ENCODE measurements around the gene C2CD3. TPM values are rescaled to one million over a fixed set of nuclear protein-coding genes. Genes with fewer than 3 reads are reported as not detected.

C2CD3 gene
- total RNA-seq, 2 donors from 2014 or later, result 12.2 to 31.6 TPM

- no peaks in the 10 kb centered on the region for H3K36me3 ChIP-seq (replicated peaks in 1 of 2; ENCODE audit: insufficient read depth in 1 of 2, low read depth in 2 of 2)
- H3K9me3 ChIP-seq, result no peaks in the 10 kb centered on the region
- H3K27me3 ChIP-seq, result no peaks in the 10 kb centered on the region
- ATAC-seq (no peak), DNase-seq (no peak)
- peaks cover 27% of the 10 kb centered on the region for H3K4me1 ChIP-seq
- WGBS, 2 donors, result 35 to 55% methylated on average over 1 of the region's 1 CpG
- H3K4me3 ChIP-seq, result no peak overlapping the region
- no peak overlapping the region for H3K27ac ChIP-seq
- no peak for TF ChIP-seq CTCF (IDR thresholded peaks at IDR 0.05)
- TF ChIP-seq POLR2A (IDR thresholded peaks at IDR 0.05), result no peak
- intact Hi-C loops (cut with DNase I), result no loop called here
Measured at GRCh38 chr11:74175920-74176319, 5.1 kb upstream of the C2CD3 start.

DNA sequence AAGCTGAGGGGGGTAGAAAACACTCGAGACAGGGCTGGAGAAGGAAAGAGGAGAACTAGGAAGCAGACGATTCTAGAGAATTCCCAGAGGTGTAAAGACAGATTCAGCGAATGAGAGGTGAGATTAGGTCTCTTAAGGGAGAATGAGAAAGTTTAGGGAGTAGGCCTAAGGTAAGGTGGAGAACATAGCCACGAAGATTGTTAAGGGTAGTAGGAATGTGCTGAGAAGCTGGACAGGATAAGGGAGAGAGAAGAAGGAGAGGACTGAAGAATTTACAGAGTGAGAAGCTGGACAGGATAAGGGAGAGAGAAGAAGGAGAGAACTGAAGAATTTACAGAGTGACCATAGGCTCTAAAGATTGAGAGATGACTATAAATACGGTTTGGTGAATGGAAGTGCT, 1.2 kb upstream of the C2CD3 start:
- TF ChIP-seq CTCF (IDR thresholded peaks at IDR 0.05), result no peak
- TF ChIP-seq POLR2A (IDR thresholded peaks at IDR 0.05), result no peak
- Histone ChIP-seq H3K4me3 (peak overlapping the region in 1 of 2 donors; percentile 92), H3K27ac (peak overlapping the region in 3 of 4 donors; percentile 78 to 88 (median 79)), H3K36me3 (replicated peaks in 1 of 2; ENCODE audit: insufficient read depth in 1 of 2, low read depth in 2 of 2) (no peaks in the 10 kb centered on the region), H3K27me3 (no peaks in the 10 kb centered on the region), H3K4me1 (peaks cover 37% of the 10 kb centered on the region), H3K9me3 (no peaks in the 10 kb centered on the region)
- WGBS, 2 donors, result 10 to 13% methylated on average over 5 of the region's 5 CpGs
- ATAC-seq, result no peak
- intact Hi-C loops (cut with DNase I), result no loop called here
- DNase-seq, result no peak

GRCh38 chr11:74171630-74171968, 797 bp upstream of the C2CD3 start:
- Histone ChIP-seq H3K36me3 (replicated peaks in 1 of 2; ENCODE audit: insufficient read depth in 1 of 2, low read depth in 2 of 2) (peaks cover 0 to 2% of the 10 kb centered on the region in 2 donors), H3K9me3 (no peaks in the 10 kb centered on the region), H3K27ac (peak overlapping the region; percentile 78 to 88 (median 78)), H3K4me1 (peaks cover 37% of the 10 kb centered on the region), H3K27me3 (no peaks in the 10 kb centered on the region), H3K4me3 (peak overlapping the region; percentile 40 to 92)
- intact Hi-C loops (cut with DNase I), result no loop called here
- ATAC-seq, result no peak
- whole genome bisulfite sequencing, 2 donors, result 1% methylated on average over 5 of the region's 5 CpGs
- no peak for DNase-seq
- no peak for TF ChIP-seq CTCF (IDR thresholded peaks at IDR 0.05)
- no peak for TF ChIP-seq POLR2A (IDR thresholded peaks at IDR 0.05)

DNA sequence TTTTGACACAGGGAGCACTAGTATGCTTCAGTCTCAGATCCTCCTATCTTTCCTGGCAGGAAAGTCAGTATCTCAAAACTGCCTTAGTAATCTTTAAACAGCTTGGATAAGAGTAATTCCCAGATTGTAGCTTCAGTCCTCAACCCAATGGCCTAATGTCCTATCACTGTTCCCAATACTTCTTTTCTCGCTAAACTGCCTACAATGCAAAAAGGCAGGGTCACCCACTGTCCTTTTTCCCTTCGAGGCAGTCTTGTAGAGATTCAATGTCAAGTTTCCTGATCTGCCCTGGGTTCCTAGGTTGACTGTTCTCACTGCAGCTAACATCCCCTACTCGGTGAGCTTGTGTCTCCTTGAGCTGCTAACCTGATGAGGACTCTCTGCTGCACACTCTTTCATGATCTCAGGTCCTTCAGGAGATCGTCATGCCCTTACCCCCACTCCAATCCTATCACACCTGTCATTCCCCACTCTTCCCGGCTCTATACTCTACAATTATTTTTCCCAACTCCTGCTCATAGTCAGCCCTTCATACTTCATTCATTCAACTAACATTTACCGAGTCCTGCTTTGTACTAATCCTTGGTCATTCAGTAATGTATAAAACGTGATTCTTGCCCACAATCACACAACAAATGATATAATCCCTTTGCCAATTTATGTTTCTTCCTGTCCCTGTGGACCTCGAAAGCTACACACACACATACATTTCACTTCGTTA, 904 bp downstream of the C2CD3 start:
- Histone ChIP-seq H3K4me1 (peaks cover 37% of the 10 kb centered on the region), H3K27me3 (no peaks in the 10 kb centered on the region), H3K4me3 (peak overlapping the region; percentile 49 to 92), H3K36me3 (replicated peaks in 1 of 2; ENCODE audit: insufficient read depth in 1 of 2, low read depth in 2 of 2) (peaks cover 0 to 3% of the 10 kb centered on the region in 2 donors), H3K9me3 (no peaks in the 10 kb centered on the region), H3K27ac (peak overlapping the region in 3 of 4 donors; percentile 78 to 88 (median 79))
- no peak for DNase-seq
- intact Hi-C loops (cut with DNase I), result loop anchor here (10.0 kb wide), 1 partner anchor 205 kb away; no protein-coding TSS in a partner anchor
- no peak for TF ChIP-seq POLR2A (IDR thresholded peaks at IDR 0.05)
- WGBS, 2 donors, result 9% methylated on average over 9 of the region's 9 CpGs
- ATAC-seq, result no peak

DNA sequence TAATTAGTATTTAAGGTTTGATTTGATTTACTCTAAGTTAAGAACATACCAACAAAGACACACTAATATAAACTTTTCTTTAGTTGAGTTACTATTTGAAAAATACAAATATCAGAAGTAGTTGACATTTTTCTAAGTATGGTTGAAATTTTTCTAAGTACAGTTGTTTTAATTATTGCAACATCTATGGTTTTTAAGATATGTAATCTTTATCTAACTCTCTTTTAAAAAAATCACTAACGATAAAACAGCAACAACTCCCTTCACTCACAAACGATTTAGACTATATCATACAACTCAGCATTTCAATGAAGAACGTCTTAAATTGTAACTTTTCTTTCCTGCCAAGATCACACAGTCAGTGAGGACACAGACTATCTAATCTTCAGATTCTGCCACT, 2.0 kb downstream of the C2CD3 start:
- DNase-seq, result no peak
- H3K27me3 ChIP-seq, result no peaks in the 10 kb centered on the region
- H3K4me1 ChIP-seq, result peaks cover 32% of the 10 kb centered on the region
- ATAC-seq, result no peak
- intact Hi-C loops (cut with DNase I), result loop anchor here (10.0 kb wide), 1 partner anchor 204 kb away; no protein-coding TSS in a partner anchor
- WGBS, 2 donors, result 37 to 50% methylated on average over 3 of the region's 3 CpGs
- H3K4me3 ChIP-seq, result no peak overlapping the region
- H3K9me3 ChIP-seq, result no peaks in the 10 kb centered on the region
- no peak overlapping the region for H3K27ac ChIP-seq
- H3K36me3 ChIP-seq (replicated peaks in 1 of 2; ENCODE audit: insufficient read depth in 1 of 2, low read depth in 2 of 2), result peaks cover 0 to 5% of the 10 kb centered on the region in 2 donors
- TF ChIP-seq POLR2A (IDR thresholded peaks at IDR 0.05), result no peak
- TF ChIP-seq CTCF (IDR thresholded peaks at IDR 0.05), result no peak

Measured in body of pancreas (tissue), 4 donors.